ENCODE data around the gene LRPPRC.

LRPPRC gene

DNA sequence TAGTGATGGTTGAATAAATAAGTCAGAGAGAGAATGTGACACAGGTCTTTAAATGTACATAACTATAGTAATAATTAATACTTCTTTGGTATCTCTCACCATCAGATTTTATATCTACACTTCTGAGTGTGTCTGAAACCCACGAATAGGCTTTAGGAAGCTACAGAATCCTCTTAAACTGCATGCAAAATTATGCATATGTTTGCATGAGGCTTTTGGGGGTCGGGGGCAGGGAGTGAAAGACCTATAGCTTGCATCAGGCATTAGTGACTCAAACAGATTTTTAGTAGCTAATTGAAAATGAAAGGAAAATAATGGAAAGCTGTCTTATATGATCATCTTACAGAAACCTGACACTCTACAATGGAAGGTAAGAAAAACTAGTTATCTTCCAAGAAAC lies 14.9 kb downstream of the LRPPRC start:
- DNase-seq (ENCODE audit: low read depth in 1 of 2, low spot score in 1 of 2) = no peak

DNA sequence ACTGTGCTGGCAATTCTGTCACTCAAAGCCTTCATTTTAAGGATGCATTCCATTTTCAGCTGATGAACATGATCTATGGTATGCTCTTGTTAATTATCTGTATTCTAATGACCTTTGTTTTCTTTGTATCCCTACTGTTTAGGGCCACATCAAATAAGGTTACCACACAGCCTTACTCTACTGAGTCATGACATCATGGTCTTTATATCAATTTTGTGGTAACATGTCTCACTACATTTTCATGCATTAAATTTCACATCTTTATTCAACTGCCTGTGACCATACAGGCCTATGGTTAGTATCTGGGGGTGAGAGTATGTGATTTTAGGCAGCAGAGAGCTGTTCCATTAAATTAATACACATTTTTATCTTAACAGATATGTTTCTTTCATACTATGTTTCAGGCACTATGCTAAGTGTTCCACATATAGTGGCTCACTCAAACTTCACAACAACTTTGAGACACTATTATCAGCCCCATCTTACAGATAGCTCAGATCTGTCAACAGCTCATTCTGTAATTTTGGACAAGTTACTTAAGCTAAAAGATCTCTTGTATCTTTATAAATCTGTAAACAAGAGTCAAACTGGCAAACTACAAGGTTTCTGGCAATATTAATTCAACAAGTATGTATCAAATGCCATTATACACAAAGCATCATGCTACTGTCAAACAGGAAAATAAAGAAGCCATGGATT lies 18.0 kb downstream of the LRPPRC start:
- DNase-seq (ENCODE audit: low read depth in 1 of 2, low spot score in 1 of 2) = no peak

DNA sequence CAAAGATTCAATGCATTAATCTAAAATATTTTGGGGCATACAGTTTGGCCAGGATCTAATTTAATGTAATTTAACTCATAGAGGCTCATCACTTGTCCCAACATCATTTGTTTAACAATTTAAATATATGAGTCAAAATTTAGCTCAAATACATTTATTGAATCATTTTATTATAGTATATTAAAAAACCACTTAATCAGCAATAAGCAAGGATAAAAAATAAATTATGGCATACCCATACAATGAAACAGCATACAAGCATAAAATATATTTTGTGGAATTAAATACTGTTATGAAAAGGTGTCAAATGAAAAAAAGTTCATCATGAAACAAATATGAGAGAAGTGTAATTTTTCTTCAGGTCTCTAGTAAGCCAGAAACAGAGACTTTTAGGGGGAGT lies 34.9 kb downstream of the LRPPRC start:
- DNase-seq (ENCODE audit: low read depth in 1 of 2, low spot score in 1 of 2) = no peak

DNA sequence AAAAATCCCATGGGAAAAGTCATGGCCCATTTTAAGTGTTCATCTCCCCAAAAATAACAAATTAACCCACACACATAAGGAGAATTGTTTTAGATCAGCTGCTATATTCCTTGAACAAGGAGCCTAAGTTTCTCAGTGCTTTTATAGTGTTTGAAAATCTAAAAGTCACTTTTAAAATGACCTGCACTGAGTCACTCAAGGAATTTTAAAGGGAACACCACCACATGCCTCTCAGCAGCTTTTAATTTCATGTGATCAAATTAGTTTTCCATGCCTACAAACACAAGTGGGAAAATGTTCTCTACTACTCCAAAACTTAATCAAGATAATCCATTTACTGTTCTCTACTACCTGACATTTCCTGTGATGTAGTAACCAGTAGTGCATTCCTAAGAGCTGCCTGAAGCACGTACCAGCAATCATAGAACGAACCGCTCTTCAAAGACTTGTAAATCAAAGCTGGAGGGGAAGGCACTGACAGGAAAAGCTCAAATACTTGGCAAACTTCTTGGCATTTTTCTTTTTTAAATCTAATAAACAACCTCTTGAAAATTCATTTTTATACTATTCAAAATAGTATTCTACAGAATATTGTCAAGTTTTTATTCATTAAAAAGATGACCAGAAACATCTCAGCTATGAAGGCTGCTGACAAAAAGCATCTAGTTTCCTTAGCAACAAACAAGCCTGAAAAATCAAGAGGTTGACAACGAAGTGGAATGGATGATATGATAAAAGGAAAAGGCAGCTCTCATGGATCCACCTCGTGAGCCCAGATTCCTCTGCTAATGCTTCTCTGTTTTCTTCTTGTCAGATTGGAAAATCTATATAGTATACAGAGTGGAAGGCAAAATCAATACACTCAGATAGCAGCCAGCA lies 37.2 kb downstream of the LRPPRC start:
- no peak for DNase-seq (ENCODE audit: low read depth in 1 of 2, low spot score in 1 of 2)

DNA sequence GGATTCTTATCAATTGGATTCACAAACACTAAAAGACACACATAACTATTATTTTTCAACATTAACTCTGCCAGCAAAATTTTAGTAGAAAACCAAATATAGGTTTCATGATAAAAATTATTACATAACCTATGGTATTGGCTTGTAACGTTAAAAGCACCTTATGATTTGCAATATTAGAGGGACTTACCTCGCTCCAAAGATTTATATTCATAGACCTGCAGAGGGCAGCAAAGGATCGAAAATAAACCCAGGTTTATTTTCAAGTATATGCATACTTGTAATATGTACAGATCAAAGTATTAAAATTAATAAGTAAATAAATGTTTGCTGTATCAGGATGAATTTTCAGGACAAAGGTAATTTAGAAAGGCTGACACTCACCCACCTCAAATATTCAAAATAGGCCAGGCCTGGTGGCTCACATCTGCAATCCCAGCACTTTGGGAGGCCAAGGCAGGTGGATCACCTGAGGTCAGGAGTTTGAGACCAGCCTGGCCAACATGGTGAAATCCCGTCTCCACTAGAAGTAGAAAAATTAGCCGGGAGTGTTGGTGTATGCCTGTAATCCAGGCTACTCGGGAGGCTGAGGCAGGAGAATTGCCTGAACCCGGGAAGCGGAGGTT lies 45.3 kb downstream of the LRPPRC start:
- no peak for DNase-seq (ENCODE audit: low read depth in 1 of 2, low spot score in 1 of 2)

DNA sequence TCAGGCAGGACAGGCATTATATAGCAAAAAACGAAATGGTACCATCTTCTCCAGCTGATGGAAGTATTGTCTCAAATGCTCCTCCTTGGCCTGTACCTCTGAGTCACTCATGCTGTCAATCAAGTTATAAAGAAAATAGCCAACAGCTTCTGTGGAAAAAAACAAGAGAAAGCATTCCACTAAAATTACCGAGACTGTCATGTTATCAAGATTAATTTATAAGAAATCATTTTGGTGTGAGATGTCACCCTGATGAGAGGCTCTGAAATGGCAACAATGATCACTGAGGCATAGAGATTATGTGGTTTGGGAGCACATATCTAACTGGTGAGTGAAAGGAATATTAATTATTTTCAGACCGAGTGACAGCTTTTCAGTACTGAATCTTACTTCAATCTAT lies 47.4 kb downstream of the LRPPRC start:
- no peak for DNase-seq (ENCODE audit: low read depth in 1 of 2, low spot score in 1 of 2)

DNA sequence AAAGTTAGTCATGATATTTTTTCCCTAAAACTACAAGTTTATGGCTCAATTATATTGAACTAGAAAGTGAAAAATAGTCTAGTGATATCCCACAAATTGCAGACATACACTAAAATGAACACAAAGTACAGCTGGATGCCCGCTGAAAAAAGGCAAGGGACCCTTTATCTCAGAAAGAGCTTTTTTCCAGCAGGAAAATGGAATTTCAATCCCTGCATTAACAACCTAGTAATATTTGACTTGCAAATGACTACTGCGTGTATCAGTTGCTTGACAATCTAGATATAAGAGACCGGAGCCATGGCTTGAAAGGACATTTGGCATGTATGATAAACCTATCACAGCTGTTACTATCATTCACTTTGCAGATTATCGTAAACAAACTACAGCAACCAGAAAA lies 49.1 kb downstream of the LRPPRC start:
- no peak for DNase-seq (ENCODE audit: low read depth in 1 of 2, low spot score in 1 of 2)

DNA sequence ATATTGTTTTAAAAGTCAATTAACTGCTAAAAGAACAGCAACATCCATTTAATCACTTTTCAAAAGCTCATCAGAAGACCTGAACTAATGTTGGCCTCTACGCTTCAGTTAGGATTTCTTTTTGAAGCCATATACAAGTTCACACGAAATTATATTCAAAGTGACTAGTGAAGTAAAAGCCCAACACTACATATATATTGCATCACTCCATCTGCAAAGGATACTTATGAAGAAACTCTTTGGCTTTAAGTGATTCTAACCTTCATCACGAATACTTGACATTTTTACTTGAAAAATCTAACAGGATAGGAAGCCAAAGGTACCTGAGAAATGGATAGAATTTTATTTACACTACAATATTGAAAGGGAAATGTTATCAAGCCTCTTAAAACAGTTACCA lies 50.4 kb downstream of the LRPPRC start:
- no peak for DNase-seq (ENCODE audit: low read depth in 1 of 2, low spot score in 1 of 2)

DNA sequence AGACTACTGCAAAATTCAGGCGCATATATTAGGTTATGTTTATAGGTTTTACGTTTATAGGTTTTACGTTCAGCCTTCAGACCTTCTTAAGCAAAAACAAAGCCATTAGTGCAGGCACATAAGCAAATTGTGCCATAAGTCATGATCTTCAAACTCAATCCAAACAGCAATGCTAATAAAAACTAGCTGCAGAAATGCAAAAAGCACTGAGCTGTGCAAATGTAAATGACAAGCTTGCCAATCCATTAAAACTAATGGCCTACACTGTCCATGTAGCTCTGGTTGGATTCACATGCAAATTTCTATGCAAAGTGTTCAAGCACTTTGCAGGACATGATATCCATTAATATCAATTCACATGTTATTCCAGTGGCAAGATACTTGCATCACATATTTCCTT lies 50.9 kb downstream of the LRPPRC start:
- DNase-seq (ENCODE audit: low read depth in 1 of 2, low spot score in 1 of 2) = no peak

DNA sequence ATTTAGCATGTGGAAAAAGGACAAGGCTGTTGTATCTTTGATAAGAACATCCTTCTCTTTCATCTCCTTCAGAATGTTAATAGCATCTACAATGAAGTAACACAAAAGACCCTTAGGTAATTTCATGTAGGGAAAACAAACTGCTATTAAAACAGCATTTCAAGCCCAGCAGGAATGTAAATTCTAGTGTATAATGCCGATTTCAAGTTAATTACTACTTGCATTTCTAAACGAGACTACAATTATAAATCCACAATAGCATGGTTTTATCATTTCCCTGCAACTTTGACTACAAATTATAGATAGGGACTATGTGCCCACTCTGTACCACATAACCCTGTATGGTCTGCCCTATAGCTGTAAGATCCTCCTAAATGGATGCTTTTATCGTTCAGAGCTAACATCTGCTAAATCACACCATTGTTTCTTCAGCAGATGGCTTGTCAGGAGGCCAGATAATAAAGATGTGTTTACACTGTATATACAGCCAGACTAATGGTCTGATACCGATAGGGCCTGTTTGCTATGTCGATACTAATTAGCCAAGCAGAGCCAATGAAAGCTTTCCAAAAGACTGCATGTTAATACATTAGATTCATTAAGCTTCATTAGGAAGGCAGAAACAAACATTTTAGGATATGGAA lies 51.9 kb downstream of the LRPPRC start:
- no peak for DNase-seq (ENCODE audit: low read depth in 1 of 2, low spot score in 1 of 2)

DNA sequence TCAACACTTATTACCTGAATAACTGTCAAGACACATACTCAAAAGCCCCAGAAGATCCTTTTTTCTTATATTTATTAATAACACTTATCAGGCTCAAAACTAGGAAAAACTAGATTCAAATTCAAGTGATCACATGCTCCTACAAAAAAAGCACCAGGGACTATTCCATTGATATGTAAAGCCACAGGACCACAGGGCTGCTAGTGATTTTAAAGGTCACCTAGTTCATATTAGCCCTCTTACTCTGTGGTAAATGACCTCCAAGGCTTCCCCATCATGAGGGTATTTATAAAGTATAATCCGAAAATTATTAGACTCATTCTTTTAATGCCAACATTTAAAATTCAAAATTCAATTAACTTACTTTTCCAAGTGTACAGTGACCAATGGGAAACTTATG lies 52.5 kb downstream of the LRPPRC start:
- DNase-seq (ENCODE audit: low read depth in 1 of 2, low spot score in 1 of 2) = no peak

DNA sequence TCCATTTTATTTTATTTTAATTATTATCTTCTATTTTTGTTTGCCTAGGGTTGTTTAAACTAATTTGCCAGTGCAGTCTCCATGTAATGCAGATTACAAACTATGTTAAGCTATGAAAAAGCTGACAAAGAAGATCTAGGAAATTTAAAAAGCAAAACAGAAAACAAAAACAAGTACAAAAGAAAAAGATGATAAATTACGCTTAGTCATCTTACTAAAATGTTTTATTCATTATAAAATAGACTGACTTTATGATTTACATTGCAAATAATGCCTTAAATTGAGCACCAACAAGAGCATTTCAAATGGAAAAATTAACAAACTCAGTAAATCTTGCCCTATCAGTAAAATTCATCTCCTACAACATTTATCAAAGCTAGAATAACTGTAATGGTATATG lies 52.9 kb downstream of the LRPPRC start:
- no peak for DNase-seq (ENCODE audit: low read depth in 1 of 2, low spot score in 1 of 2)

DNA sequence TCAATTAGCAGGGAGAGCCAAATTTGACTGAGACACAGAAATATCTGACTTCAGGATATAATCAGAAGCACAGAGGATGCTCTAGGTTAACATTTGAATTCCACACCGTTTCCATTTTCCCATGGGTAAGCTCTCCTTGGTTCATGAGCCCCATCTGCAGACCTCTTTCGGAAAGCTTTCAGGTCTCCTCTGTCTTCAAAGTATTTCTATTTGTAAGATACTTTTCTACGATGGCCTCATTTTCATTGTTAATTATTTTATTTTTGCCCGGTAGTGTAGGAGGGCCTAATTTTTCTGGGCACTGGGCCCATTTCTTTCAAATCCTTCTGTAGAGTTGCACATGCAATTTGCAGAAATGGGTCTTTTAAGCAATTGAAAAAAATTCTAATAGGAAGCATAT lies 53.8 kb downstream of the LRPPRC start:
- no peak for DNase-seq (ENCODE audit: low read depth in 1 of 2, low spot score in 1 of 2)

DNA sequence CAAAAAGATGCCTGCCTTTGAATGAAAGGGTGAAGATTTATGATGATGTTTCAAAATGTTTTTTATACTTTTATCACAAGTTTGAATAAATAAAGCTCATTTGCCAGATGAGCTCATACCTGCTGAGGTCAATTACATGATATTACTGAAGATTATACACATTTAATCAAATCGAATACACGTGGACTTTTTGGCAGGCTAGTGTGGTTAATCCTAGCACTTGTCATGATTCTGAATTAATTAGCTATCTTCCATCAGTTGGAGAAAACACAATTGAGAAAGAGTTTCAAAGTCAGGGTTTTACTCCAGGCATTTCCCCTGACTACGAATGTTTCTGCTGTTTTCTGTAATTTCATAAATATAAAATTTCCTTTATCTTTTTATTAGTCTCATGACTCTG lies 54.4 kb downstream of the LRPPRC start:
- DNase-seq (ENCODE audit: low read depth in 1 of 2, low spot score in 1 of 2) = no peak

DNA sequence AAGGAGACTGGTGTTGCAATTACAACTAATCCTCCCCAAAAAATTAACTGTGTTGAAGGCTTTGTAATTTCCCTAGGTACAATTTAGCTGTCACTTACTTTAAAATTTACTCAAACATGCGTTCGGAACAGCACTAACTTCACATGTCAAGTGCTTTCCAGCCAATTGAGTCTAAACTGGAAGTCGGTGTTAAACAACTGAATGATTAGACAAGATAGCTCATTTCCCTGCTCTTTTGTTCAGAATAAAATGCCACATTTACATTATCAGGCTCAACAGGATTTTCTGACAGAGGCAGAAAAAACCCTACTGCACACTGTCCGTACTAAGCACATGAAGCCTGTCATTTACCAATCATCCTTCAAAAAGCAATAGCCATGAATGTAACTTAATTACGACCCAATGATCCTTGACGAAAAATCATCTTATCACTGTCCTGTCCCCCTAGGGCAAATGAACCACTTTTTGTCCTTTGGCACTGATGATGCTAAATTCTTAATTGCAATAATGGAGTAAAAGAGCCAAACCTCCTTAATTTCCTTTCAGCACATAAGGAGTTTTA lies 56.0 kb downstream of the LRPPRC start:
- DNase-seq (ENCODE audit: low read depth in 1 of 2, low spot score in 1 of 2) = no peak

DNA sequence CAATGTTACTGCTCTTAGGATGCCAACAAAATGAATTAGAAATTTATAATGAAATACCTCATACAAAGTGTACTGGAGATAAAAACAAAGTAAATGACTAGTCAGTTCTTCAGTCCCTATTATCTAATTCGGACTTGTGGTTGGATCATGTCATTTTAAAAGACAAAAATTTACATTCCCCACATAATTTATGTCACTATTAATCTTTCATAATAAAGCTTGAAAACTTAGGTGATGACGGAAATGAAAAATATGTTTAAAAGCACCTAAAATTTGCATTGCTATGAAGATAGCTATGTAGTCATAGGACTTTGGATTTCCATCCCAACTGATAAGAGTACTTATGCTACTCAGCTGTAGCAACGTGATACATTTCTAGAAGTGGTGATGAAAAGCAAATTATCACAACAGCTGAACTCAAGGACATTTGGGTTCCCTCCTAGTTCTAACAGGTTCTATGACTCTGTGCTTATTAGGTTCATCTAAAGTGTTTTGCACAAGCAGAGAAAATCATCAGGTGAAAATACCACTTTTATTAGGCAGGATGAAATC lies 58.4 kb downstream of the LRPPRC start:
- DNase-seq (ENCODE audit: low read depth in 1 of 2, low spot score in 1 of 2) = no peak

DNA sequence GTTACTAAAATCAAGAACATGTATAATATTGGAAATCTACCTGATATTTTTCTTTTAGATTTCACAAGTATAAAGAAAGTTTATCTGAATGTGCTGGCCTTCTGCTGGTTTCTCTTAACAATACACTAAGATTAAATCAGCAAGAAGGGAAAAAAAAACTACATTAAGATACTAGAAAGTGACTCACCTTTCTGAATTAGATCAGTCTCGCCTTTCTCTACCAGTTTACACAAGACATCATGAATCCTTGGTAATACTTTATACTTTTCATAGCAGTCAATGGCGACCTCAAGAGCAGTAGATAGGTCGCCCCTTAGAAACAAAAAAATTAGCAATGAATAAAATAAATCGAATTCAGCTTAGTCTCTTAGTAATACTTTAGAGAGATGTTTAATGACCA lies 61.2 kb downstream of the LRPPRC start:
- no peak for DNase-seq (ENCODE audit: low read depth in 1 of 2, low spot score in 1 of 2)

DNA sequence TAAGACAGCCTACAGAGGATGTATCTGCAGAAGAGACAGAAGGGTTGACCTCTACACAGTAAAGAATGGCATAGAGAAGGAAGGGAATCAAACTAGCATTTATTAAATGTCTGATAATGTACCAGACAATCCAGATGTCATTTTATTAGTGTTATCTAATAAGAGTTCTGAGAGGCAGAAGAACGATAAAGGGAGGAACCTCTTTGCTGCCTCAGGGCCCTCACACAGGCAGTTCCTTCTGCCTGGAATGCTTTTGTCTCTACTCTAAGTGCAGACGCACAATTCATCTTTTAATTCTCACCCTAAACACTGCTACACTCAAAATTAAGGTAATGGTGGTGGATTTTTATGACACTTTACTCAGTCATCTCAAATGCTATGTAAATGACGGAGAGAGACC lies 64.5 kb downstream of the LRPPRC start:
- no peak for DNase-seq (ENCODE audit: low read depth in 1 of 2, low spot score in 1 of 2)

DNA sequence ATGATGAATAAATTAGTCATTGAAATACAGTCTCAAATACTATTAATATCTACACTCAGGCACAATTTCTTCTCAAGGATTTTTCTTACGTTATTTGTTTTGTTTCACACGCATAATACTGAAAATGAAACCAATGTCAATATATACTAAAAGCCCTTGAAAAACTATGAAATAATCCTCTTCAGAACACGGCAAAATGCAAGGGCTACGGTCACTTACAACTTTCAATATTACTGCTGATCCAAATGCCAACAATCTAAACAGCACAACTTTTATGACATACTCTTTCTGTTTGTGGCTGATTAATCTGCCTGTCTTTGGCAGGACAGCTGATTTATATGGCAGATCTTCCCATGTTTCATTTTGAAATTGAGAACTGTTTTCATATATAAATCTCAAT lies 68.3 kb downstream of the LRPPRC start:
- no peak for DNase-seq (ENCODE audit: low read depth in 1 of 2, low spot score in 1 of 2)

DNA sequence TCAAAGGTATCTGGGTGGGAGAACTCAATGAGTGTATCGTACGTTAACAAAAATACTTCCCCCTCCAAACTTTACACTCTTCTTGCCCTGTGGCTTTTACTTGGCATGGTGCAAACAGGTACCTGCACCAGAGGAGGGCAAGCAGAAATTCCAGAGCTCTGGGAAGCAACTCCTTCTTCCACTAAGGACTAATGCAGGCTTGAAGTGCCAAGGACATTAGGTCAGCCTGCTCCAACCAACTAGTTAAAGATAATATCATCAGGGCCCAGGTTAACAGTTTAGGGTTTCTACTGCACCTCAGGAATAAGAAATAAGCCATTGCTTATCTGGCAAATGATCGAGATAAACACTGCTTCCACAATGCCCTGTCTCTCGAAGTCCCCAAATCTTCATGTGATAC lies 70.4 kb downstream of the LRPPRC start:
- no peak for DNase-seq (ENCODE audit: low read depth in 1 of 2, low spot score in 1 of 2)

DNA sequence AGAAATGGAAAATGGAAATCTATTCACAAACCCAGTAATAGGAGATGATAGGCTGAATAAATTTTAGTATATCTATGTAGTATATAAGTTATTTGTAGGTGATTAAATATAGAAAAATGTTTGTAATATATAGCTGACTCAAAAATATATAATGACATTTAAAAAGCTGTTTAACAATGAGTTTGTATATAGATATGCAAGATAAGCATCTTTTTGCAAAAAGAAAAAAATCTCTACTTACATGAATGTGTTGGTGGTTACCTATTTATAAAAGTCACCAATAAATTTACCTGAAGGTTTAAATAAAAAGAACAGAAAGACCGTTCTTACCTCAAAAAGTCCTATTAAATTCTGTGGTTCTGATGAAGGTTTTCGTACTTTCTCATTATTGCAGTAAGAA lies 71.3 kb downstream of the LRPPRC start:
- DNase-seq (ENCODE audit: low read depth in 1 of 2, low spot score in 1 of 2) = no peak
